ENCODE results near the gene CATSPERZ. TPM values are rescaled to one million over a fixed set of nuclear protein-coding genes. Genes with fewer than 3 reads are reported as not detected.

The CATSPERZ gene
- polyA plus RNA-seq, 6 donors from 2014 or later: not detected

Other genes starting within 250 kb of the CATSPERZ start
- gene MACROD1, start 134.2 kb upstream of the CATSPERZ start, polyA plus RNA-seq (ENCODE audit: low read depth in 6 of 6): 1 to 10 TPM; 1.5 to 7.0 (median 3.2) TPM
- gene STIP1, start 114.2 kb upstream of the CATSPERZ start, polyA plus RNA-seq (ENCODE audit: low read depth in 6 of 6): 10 to 100 TPM; 26.3 to 92.4 (median 63.3) TPM
- 100 to 1,000 TPM in 5 of 6 donors, 10 to 100 TPM in 1; 98.6 to 148 (median 118) TPM for gene FERMT3, start 93.6 kb upstream of the CATSPERZ start, polyA plus RNA-seq (ENCODE audit: low read depth in 6 of 6)
- 10 to 100 TPM; 60.7 to 97.6 (median 86.0) TPM for gene TRPT1, start 74.2 kb upstream of the CATSPERZ start, polyA plus RNA-seq (ENCODE audit: low read depth in 6 of 6)
- gene NUDT22, start 74.1 kb upstream of the CATSPERZ start, polyA plus RNA-seq (ENCODE audit: low read depth in 6 of 6): 10 to 100 TPM; 43.6 to 96.6 (median 62.6) TPM
- gene DNAJC4, start 69.8 kb upstream of the CATSPERZ start, polyA plus RNA-seq (ENCODE audit: low read depth in 6 of 6): 10 to 100 TPM; 41.9 to 66.6 (median 50.5) TPM
- 10 to 100 TPM; 10.9 to 33.7 (median 28.1) TPM for gene VEGFB, start 65.8 kb upstream of the CATSPERZ start, polyA plus RNA-seq (ENCODE audit: low read depth in 6 of 6)
- 10 to 100 TPM; 65.3 to 94.8 (median 79.8) TPM for gene FKBP2, start 59.3 kb upstream of the CATSPERZ start, polyA plus RNA-seq (ENCODE audit: low read depth in 6 of 6)
- gene PPP1R14B, start 53.4 kb upstream of the CATSPERZ start, polyA plus RNA-seq (ENCODE audit: low read depth in 6 of 6): 10 to 100 TPM; 21.2 to 49.9 (median 40.3) TPM
- gene PLCB3, start 48.8 kb upstream of the CATSPERZ start, polyA plus RNA-seq (ENCODE audit: low read depth in 6 of 6): under 1 TPM in 5 of 6 donors, not detected in 1; 0.12 to 0.55 (median 0.21) TPM
- 10 to 100 TPM; 45.5 to 72.8 (median 52.8) TPM for gene BAD, start 15.7 kb upstream of the CATSPERZ start, polyA plus RNA-seq (ENCODE audit: low read depth in 6 of 6)
- 10 to 100 TPM; 17.3 to 35.5 (median 21.0) TPM for gene GPR137, start 14.5 kb upstream of the CATSPERZ start, polyA plus RNA-seq (ENCODE audit: low read depth in 6 of 6)
- gene KCNK4, start 9.1 kb upstream of the CATSPERZ start, polyA plus RNA-seq (ENCODE audit: low read depth in 6 of 6): not detected
- 1 to 10 TPM; 3.4 to 8.5 (median 6.5) TPM for gene ESRRA, start 5.2 kb downstream of the CATSPERZ start, polyA plus RNA-seq (ENCODE audit: low read depth in 6 of 6)
- 100 to 1,000 TPM; 445 to 606 (median 521) TPM for gene TRMT112, start 17.2 kb downstream of the CATSPERZ start, polyA plus RNA-seq (ENCODE audit: low read depth in 6 of 6)
- gene PRDX5, start 17.8 kb downstream of the CATSPERZ start, polyA plus RNA-seq (ENCODE audit: low read depth in 6 of 6): 100 to 1,000 TPM; 229 to 385 (median 248) TPM
- gene CCDC88B, start 39.8 kb downstream of the CATSPERZ start, polyA plus RNA-seq (ENCODE audit: low read depth in 6 of 6): 10 to 100 TPM in 5 of 6 donors, 1 to 10 TPM in 1; 9.3 to 73.0 (median 19.4) TPM
- gene RPS6KA4, start 58.8 kb downstream of the CATSPERZ start, polyA plus RNA-seq (ENCODE audit: low read depth in 6 of 6): 1 to 10 TPM; 1.1 to 8.3 (median 4.8) TPM

All from naive B cell (primary cell).